Tibial nerve (tissue), 3 donors: ENCODE data around the gene MAOA.

Source experiments
- CTCF ChIP-seq, 5 experiments: fragments of 200-600 bp in 3 of 5; fragments of 450-650 bp in 2 of 5; sonication (generic) in 3 of 5; IDR thresholded peaks; one replicate each; pipeline ENCODE4 v1.5.1; 2016 to 2019; ENCODE audit warnings: antibody characterized with exemption in 5 of 5, mild to moderate bottlenecking in 3 of 5, moderate library complexity in 2 of 5
- POLR2A ChIP-seq, 2 donors: fragments of 450-650 bp; IDR thresholded peaks; one replicate each; pipeline ENCODE4 v1.6.1; 2017; ENCODE audit warnings: antibody characterized with exemption in 2 of 2, mild to moderate bottlenecking in 2 of 2, moderate library complexity in 2 of 2

GRCh38 chrX:43629229-43629628 lies 26.9 kb upstream of the MAOA start:
- no peak for TF ChIP-seq CTCF (IDR thresholded peaks at IDR 0.05)
- TF ChIP-seq POLR2A (IDR thresholded peaks at IDR 0.05): no peak
